ENCODE measurements around the gene VPS9D1. TPM values are rescaled to one million over a fixed set of nuclear protein-coding genes. Genes with fewer than 3 reads are reported as not detected.
"Not testable (repeated sequence)": the region's sequence is repeated elsewhere in the genome, so short reads cannot be mapped to it uniquely, and the experiment has no call there.

Gene VPS9D1
- total RNA-seq, 1 donor from 2014 or later, result 17.1 TPM

DNA sequence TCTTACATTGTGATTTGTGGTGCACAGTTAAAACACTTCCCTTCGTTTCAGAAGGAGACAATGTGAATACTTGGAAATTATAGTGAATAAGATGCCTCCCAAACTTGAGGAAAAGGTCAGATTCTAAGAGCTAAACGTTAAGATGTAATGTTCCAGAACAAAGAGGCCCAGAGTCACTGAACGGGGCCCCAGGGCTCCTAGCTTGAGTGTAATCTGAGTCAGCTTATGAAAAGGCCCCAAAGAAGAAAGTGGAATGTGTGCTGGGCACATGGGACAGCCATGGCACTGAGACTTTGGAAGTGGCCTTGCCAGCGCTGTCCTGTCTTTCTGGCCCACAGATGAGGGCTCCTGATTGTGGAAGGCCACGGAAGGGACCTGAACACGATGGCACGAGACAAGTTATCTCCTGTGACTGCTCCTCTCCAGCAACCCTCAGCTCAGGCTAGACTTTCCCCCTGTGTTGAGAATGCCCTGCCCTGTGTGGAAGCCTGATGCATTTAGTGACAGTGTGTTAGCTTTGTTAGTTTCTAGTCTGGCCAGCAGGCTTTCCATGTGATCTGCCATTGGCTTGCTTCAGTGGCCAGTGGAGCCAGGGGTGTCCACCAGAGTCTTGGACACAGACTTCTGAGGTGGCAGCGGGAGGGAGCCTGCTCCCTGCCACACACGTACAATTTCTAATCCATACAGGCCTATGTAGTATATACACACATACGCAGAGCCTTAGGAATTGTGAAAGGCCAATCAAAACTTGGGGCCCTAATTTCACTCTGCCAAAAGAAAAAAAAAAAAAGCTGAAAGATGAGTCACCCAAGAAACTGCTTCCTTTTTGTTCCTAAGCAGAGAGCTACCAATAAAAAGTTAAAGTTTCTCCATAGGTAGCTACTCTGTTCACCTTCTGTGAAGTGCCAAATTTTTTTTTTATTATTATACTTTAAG, 49.9 kb downstream of the VPS9D1 start:
- H3K4me3 Mint-ChIP-seq, result no peak overlapping the region
- TF ChIP-seq, protein P1, sequence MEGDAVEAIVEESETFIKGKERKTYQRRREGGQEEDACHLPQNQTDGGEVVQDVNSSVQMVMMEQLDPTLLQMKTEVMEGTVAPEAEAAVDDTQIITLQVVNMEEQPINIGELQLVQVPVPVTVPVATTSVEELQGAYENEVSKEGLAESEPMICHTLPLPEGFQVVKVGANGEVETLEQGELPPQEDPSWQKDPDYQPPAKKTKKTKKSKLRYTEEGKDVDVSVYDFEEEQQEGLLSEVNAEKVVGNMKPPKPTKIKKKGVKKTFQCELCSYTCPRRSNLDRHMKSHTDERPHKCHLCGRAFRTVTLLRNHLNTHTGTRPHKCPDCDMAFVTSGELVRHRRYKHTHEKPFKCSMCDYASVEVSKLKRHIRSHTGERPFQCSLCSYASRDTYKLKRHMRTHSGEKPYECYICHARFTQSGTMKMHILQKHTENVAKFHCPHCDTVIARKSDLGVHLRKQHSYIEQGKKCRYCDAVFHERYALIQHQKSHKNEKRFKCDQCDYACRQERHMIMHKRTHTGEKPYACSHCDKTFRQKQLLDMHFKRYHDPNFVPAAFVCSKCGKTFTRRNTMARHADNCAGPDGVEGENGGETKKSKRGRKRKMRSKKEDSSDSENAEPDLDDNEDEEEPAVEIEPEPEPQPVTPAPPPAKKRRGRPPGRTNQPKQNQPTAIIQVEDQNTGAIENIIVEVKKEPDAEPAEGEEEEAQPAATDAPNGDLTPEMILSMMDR (IDR thresholded peaks at IDR 0.05; ENCODE audit: unreplicated experiment), result no peak
- H3K9me3 Mint-ChIP-seq, result peaks cover 7% of the 10 kb centered on the region
- H3K36me3 Mint-ChIP-seq, result peaks cover 9% of the 10 kb centered on the region
- no peaks in the 10 kb centered on the region for H3K27me3 Mint-ChIP-seq (ENCODE audit: low read depth)
- no peak for DNase-seq (ENCODE audit: low spot score in 2 of 2, unreplicated experiment in 2 of 2)
- H3K27ac Mint-ChIP-seq, result peak overlapping the region; percentile 26
- H3K4me1 Mint-ChIP-seq, result no peaks in the 10 kb centered on the region

DNA sequence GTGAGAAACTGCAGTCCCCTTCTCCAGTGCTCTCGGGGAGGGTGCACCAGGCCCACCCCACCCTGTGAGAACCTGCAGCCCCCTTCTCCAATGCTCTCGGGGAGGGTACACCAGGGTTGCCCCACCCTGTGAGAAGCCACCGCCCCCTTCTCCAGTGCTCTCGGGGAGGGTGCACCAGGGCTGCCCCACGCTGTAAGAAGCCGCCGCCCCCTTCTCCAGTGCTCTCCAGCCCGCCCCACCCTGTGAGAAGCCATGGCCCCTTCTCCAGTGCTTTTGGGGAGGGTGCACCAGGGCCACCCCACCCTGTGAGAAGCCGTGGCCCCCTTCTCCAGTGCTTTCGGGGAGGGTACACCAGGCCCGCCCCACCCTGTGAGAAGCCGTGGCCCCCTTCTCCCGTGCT, 50.9 kb downstream of the VPS9D1 start:
- Mint-ChIP-seq H3K9me3 (peaks cover 7% of the 10 kb centered on the region), H3K4me1 (no peaks in the 10 kb centered on the region), H3K36me3 (peaks cover 11% of the 10 kb centered on the region), H3K27ac (no peak overlapping the region), H3K27me3 (ENCODE audit: low read depth) (no peaks in the 10 kb centered on the region), H3K4me3 (no peak overlapping the region)
- DNase-seq (ENCODE audit: low spot score in 2 of 2, unreplicated experiment in 2 of 2), result no peak
- TF ChIP-seq, protein P1 (IDR thresholded peaks at IDR 0.05; ENCODE audit: unreplicated experiment), result no peak

DNA sequence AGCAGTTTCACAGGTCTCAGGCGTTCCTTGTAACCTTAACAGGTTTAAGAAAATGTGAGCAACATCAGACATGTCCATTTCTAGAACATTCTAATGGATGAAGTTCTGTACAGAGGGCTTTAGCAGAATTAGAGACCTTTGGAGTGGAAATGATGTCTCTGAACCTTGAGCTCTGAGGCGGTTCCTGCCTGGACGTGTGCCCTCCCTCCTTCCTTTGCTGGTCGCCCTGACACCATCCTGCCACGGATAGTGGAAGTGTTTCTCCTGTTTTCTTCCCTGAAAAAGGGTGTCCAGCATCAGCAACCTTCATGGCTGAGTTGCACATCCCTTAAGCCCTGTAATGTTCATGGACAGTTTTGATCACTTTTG, 51.9 kb downstream of the VPS9D1 start:
- Mint-ChIP-seq H3K27ac (no peak overlapping the region), H3K36me3 (peaks cover 19% of the 10 kb centered on the region), H3K9me3 (peaks cover 7% of the 10 kb centered on the region), H3K4me1 (no peaks in the 10 kb centered on the region), H3K4me3 (no peak overlapping the region), H3K27me3 (ENCODE audit: low read depth) (no peaks in the 10 kb centered on the region)
- TF ChIP-seq, protein P1 (IDR thresholded peaks at IDR 0.05; ENCODE audit: unreplicated experiment), result no peak
- no peak for DNase-seq (ENCODE audit: low spot score in 2 of 2, unreplicated experiment in 2 of 2)

DNA sequence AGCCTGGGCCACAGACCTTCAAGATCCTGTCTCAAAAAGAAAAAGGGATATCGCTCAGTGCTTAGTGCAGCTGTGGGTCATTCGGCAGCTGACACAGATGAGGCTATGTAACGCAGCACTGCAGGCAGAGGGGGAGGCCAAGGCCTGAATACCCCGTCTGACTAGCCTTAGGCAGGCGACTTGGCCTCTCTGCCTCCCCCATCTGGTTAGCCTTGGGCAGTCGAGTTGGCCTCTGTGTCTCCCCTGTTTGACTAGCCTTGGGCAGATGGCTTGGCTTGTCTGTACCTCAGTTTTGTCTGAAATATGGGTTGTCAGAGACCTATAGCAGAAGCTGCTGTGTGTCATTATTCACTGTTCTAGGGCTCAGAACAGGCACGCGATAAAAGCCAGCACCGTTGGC, 53.1 kb downstream of the VPS9D1 start:
- H3K4me3 Mint-ChIP-seq, result no peak overlapping the region
- H3K27ac Mint-ChIP-seq, result no peak overlapping the region
- no peaks in the 10 kb centered on the region for H3K4me1 Mint-ChIP-seq
- DNase-seq (ENCODE audit: low spot score in 2 of 2, unreplicated experiment in 2 of 2), result no peak
- H3K27me3 Mint-ChIP-seq (ENCODE audit: low read depth), result no peaks in the 10 kb centered on the region
- H3K36me3 Mint-ChIP-seq, result peaks cover 24% of the 10 kb centered on the region
- TF ChIP-seq, protein P1 (IDR thresholded peaks at IDR 0.05; ENCODE audit: unreplicated experiment), result no peak
- peaks cover 7% of the 10 kb centered on the region for H3K9me3 Mint-ChIP-seq

DNA sequence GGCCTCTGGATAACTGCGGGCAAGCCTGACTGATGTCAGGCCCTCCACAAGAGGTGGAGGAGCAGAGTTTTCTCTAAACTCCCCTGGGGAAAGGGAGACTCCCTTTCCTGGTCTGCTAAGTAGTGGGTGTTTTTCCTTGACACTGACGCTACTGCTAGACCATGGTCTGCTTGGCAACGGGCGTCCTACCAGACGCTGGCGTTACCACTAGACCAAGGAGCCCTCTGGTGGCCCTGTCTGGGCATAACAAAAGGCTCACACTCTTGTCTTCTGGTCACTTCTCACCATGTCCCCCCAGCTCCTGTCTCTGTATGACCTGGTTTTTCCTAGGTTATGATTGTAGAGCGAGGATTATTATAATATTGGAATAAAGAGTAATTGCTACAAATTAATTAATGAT, 53.7 kb downstream of the VPS9D1 start:
- not testable (repeated sequence) for DNase-seq (ENCODE audit: low spot score in 2 of 2, unreplicated experiment in 2 of 2); H3K4me1 Mint-ChIP-seq
- H3K36me3 Mint-ChIP-seq, result peaks cover 24% of the 10 kb centered on the region

DNA sequence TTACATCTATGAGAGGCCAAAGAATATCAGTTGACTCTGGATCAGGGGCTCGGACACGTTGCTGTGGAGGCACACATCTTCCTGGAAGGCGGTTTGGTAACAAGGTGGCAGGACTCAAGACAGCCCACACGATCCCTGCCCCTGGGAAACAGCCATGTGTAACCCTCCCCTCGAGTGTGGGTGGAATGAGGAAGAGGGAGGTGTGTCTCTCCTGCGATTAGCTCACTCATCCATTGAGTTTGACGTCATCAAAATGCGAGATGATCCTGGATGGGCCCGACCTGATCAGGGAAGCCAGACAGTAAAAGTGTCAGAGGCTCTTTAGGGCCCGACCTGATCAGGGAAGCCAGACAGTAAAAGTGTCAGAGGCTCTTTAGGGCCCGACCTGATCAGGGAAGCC, 56.5 kb downstream of the VPS9D1 start:
- not testable (repeated sequence) for H3K27ac Mint-ChIP-seq; H3K27me3 Mint-ChIP-seq (ENCODE audit: low read depth); DNase-seq (ENCODE audit: low spot score in 2 of 2, unreplicated experiment in 2 of 2); H3K4me3 Mint-ChIP-seq; H3K4me1 Mint-ChIP-seq; H3K9me3 Mint-ChIP-seq
- peaks cover 42% of the 10 kb centered on the region for H3K36me3 Mint-ChIP-seq

More for the DNA sequence above, 53.7 kb downstream of the VPS9D1 start:
- not testable (repeated sequence) for H3K27ac Mint-ChIP-seq; H3K9me3 Mint-ChIP-seq; H3K4me3 Mint-ChIP-seq; H3K27me3 Mint-ChIP-seq (ENCODE audit: low read depth)

Data from mesothelial cell of epicardium (in vitro differentiated cells).